Right renal pelvis (tissue), 4 donors: ENCODE results near the gene SLC6A11. TPM values are rescaled to one million over a fixed set of nuclear protein-coding genes. Genes with fewer than 3 reads are reported as not detected.

Source experiments
- DNase-seq, 4 donors: peaks; one replicate each; pipeline ENCODE4 v3.0.0-alpha.2; 2013; ENCODE audit warnings: low read depth in 4 of 4, low spot score in 3 of 4, missing footprints in 1 of 4
- polyA plus RNA-seq, 4 donors: library from polyadenylated mRNA; unstranded; fragments of 120-200 nt; gene quantifications; one replicate each; pipeline ENCODE4 v1.2.1, GENCODE V29; 2013; ENCODE audit not compliant: insufficient read length in 4 of 4

The SLC6A11 gene
- polyA plus RNA-seq = under 1 TPM in 2 of 4 donors, not detected in 2; 0.06 to 0.08 TPM

- DNase-seq = peak in 1 of 4 donors; percentile 3
These were observed at the start of gene SLC6A11 for GRCh38 chr3:10816019-10816862. Gene SLC6A11 (plus strand): TSS chr3:10816228. CDS start chr3:10816266, 38 bp downstream.

GRCh38 chr3:10768708-10769394, 47.2 kb upstream of the SLC6A11 start:
- DNase-seq = no peak

GRCh38 chr3:10770547-10770946, 45.5 kb upstream of the SLC6A11 start:
- DNase-seq = no peak

GRCh38 chr3:10770981-10771380, 45.0 kb upstream of the SLC6A11 start:
- DNase-seq = no peak

- DNase-seq = no peak
These were observed 44.4 kb upstream of the SLC6A11 start for GRCh38 chr3:10771486-10772270.

GRCh38 chr3:10772271-10773161, 43.5 kb upstream of the SLC6A11 start:
- no peak for DNase-seq

GRCh38 chr3:10774129-10774670, 41.8 kb upstream of the SLC6A11 start:
- DNase-seq = no peak

GRCh38 chr3:10774825-10775224, 41.2 kb upstream of the SLC6A11 start:
- DNase-seq = no peak

GRCh38 chr3:10775259-10775658, 40.8 kb upstream of the SLC6A11 start:
- DNase-seq = no peak

GRCh38 chr3:10775828-10776227, 40.2 kb upstream of the SLC6A11 start:
- no peak for DNase-seq

- no peak for DNase-seq
These were observed 38.4 kb upstream of the SLC6A11 start for GRCh38 chr3:10777627-10778026.

GRCh38 chr3:10778492-10779292, 37.3 kb upstream of the SLC6A11 start:
- no peak for DNase-seq

- no peak for DNase-seq
These were observed 36.7 kb upstream of the SLC6A11 start for GRCh38 chr3:10779293-10779805.

- DNase-seq = no peak
These were observed 35.8 kb upstream of the SLC6A11 start for GRCh38 chr3:10780243-10780642.

- DNase-seq = no peak
These were observed 35.1 kb upstream of the SLC6A11 start for GRCh38 chr3:10780922-10781321.

GRCh38 chr3:10781981-10782380, 34.0 kb upstream of the SLC6A11 start:
- DNase-seq = no peak

- DNase-seq = no peak
These were observed 32.4 kb upstream of the SLC6A11 start for GRCh38 chr3:10783360-10784351.
